GM12878 (cell line): ENCODE data around the gene FRMD5. TPM values are rescaled to one million over a fixed set of nuclear protein-coding genes. Genes with fewer than 3 reads are reported as not detected.

Source experiments
- ATAC-seq: fragments of 200-7000 bp; cut with Tn5 transposase; 3 replicates; pipeline ENCODE4 v1.9.1; 2020; ENCODE audit warnings: mild to moderate bottlenecking, moderate library complexity
- BruUV-seq: library from RNA; stranded (reverse); fragments of 400-500 nt; replicated peaks from 2 replicates; lab custom pipeline; 2021; lab: Mats Ljungman, UMichigan
- CTCF ChIA-PET: fragments of 300-600 bp; sonication (Branson Sonifier 250); formaldehyde crosslinking; extraction: SDS; loops from one replicate; lab custom pipeline; 2021; ENCODE audit warnings: inconsistent platforms; lab: Yijun Ruan, JAX
- POLR2A ChIA-PET: fragments of 350-600 bp; formaldehyde crosslinking; extraction: SDS; loops from one replicate; lab custom pipeline; 2021; ENCODE audit warnings: inconsistent platforms; lab: Charles Lee
- RAD21 ChIA-PET: fragments of 300-600 bp; sonication (Branson Sonifier 250); formaldehyde crosslinking; loops from one replicate; lab custom pipeline; 2023; ENCODE audit warnings: antibody characterized with exemption; ENCODE audit not compliant: unreplicated experiment; lab: Charles Lee
- SMC1A ChIA-PET: fragments of 300-600 bp; sonication (Branson Sonifier 250); formaldehyde crosslinking; loops from one replicate; lab custom pipeline; 2023; ENCODE audit not compliant: unreplicated experiment, uncharacterized antibody; lab: Charles Lee
- DNase-seq: peaks from one replicate; pipeline ENCODE4 v3.0.0-alpha.2; 2011; ENCODE audit warnings: low read depth, low spot score
- FAIRE-seq: peaks from 3 replicates; lab custom pipeline; 2011; peaks lifted over from hg19 to GRCh38; lab: Jason Lieb, UNC
- H2AFZ ChIP-seq: 2 replicates; pipeline ENCODE4 v1.6.0; 2011; ENCODE audit warnings: low read depth, low read length, control low read depth; ENCODE audit not compliant: control insufficient read depth
- H3K27ac ChIP-seq: 2 replicates; pipeline ENCODE4 v1.5.1; 2011; ENCODE audit warnings: control low read depth; ENCODE audit not compliant: control insufficient read depth, insufficient read depth
- H3K27me3 ChIP-seq, 2 experiments: replicated peaks in 1 of 2; 2 replicates each; pipeline versions ENCODE4 v1.6.0 to v1.6.1; 2011; ENCODE audit warnings: low read length in 1 of 2; ENCODE audit not compliant: control insufficient read depth in 2 of 2, insufficient read depth in 2 of 2
- H3K36me3 ChIP-seq, 2 experiments: 2 replicates each; pipeline ENCODE4 v1.5.1; 2011; ENCODE audit warnings: low read length in 1 of 2; ENCODE audit not compliant: control insufficient read depth in 2 of 2, insufficient read depth in 2 of 2
- H3K4me1 ChIP-seq: 2 replicates; pipeline ENCODE4 v1.6.1; 2011; ENCODE audit warnings: mild to moderate bottlenecking, low read length, moderate library complexity, mixed read lengths; ENCODE audit not compliant: control insufficient read depth, insufficient read depth
- H3K4me2 ChIP-seq: 2 replicates; pipeline ENCODE4 v1.6.0; 2011; ENCODE audit warnings: control low read depth; ENCODE audit not compliant: control insufficient read depth, insufficient read depth
- H3K4me3 ChIP-seq: fragments of 200-600 bp; sonication (generic); 2 replicates; pipeline ENCODE4 v1.5.1; 2016
- H3K79me2 ChIP-seq: 2 replicates; pipeline ENCODE4 v1.6.0; 2011; ENCODE audit warnings: low read length; ENCODE audit not compliant: control insufficient read depth, insufficient read depth
- H3K9ac ChIP-seq: 2 replicates; pipeline ENCODE4 v1.8.0; 2011; ENCODE audit warnings: low read length, control low read depth, mixed read lengths; ENCODE audit not compliant: control insufficient read depth, insufficient read depth
- H3K9me3 ChIP-seq: replicated peaks from 3 replicates; pipeline ENCODE4 v1.5.1; 2011; ENCODE audit warnings: mild to moderate bottlenecking, low read length; ENCODE audit not compliant: control insufficient read depth, insufficient read depth
- H4K20me1 ChIP-seq: 2 replicates; pipeline ENCODE4 v1.6.0; 2011; ENCODE audit not compliant: control insufficient read depth, insufficient read depth
- BHLHE40 ChIP-seq, 2 experiments: fragments of 450-650 bp in 1 of 2; IDR thresholded peaks; 2 replicates each; pipeline ENCODE4 v1.6.1; 2011 to 2017; ENCODE audit warnings: low read depth in 2 of 2, borderline replicate concordance in 1 of 2, improper control_type of control experiment in 1 of 2, low read length in 1 of 2, mild to moderate bottlenecking in 1 of 2
- CBX5 ChIP-seq: sonication (generic); IDR thresholded peaks from 2 replicates; pipeline ENCODE4 v1.6.1; 2016; ENCODE audit warnings: low read depth, moderate library complexity, mild to moderate bottlenecking, inconsistent platforms
- EZH2 ChIP-seq: IDR thresholded peaks from 2 replicates; pipeline ENCODE4 v1.6.1; 2012; ENCODE audit warnings: low read depth, mild to moderate bottlenecking, control low read depth, inconsistent platforms, low read length, borderline replicate concordance; ENCODE audit not compliant: control insufficient read depth
- FOS ChIP-seq: IDR thresholded peaks from 3 replicates; pipeline ENCODE4 v1.6.1; 2011; ENCODE audit warnings: borderline replicate concordance; ENCODE audit not compliant: insufficient read length; ENCODE audit errors: extremely low read depth
- IRF4 ChIP-seq: IDR thresholded peaks from 2 replicates; pipeline ENCODE4 v1.6.1; 2011; ENCODE audit warnings: low read depth, low read length
- LARP7 ChIP-seq: fragments of 450-650 bp; IDR thresholded peaks from 2 replicates; pipeline ENCODE4 v1.6.1; 2017; ENCODE audit warnings: mild to moderate bottlenecking
- MYC ChIP-seq: IDR thresholded peaks from 2 replicates; pipeline ENCODE4 v1.6.1; 2011; ENCODE audit warnings: mild to moderate bottlenecking, low read length, moderate library complexity, inconsistent platforms; ENCODE audit not compliant: insufficient read depth, insufficient replicate concordance, insufficient read length, severe bottlenecking
- PAX8 ChIP-seq: fragments of 450-650 bp; IDR thresholded peaks from 2 replicates; pipeline ENCODE4 v1.6.1; 2017; ENCODE audit warnings: mild to moderate bottlenecking, moderate library complexity
- RBBP5 ChIP-seq: fragments of 200-600 bp; sonication (generic); conservative IDR thresholded peaks from 2 replicates; pipeline ENCODE4 v1.6.1; 2016
- STAT1 ChIP-seq: fragments of 450-650 bp; conservative IDR thresholded peaks from 2 replicates; pipeline ENCODE4 v1.6.1; 2014; ENCODE audit warnings: antibody characterized with exemption, mild to moderate bottlenecking
- ZNF207 ChIP-seq: fragments of 450-650 bp; IDR thresholded peaks from 2 replicates; pipeline ENCODE4 v1.6.1; 2014; ENCODE audit warnings: antibody characterized with exemption, mild to moderate bottlenecking, borderline replicate concordance
- ZNF24 ChIP-seq: fragments of 450-650 bp; IDR thresholded peaks from 2 replicates; pipeline ENCODE4 v1.6.1; 2017; ENCODE audit warnings: antibody characterized with exemption, mild to moderate bottlenecking
- WGBS: methylation state at CpG from one replicate; pipeline ENCODE4 v1.1.6; 2016; ENCODE audit warnings: low lambda C conversion rate; ENCODE audit not compliant: insufficient replicate concordance, insufficient coverage; ENCODE audit errors: missing lambda C conversion rate; 5-methylcytosine and 5-hydroxymethylcytosine counted together
- in situ Hi-C: fragments of 300-500 bp; cut with MboI; formaldehyde crosslinking; loops from 9 replicates; pipeline ENCODE4 v1.14.3; 2018; ENCODE audit warnings: mixed read lengths
- intact Hi-C: fragments of 100-400 bp; cut with micrococcal nuclease; formaldehyde crosslinking; loops from one replicate; pipeline ENCODE4 v1.14.2; 2022; ENCODE audit not compliant: unreplicated experiment
- polyA plus RNA-seq, 11 experiments: library from polyadenylated mRNA; depleted of rRNA in 4 of 11; unstranded in 6 of 11; stranded (reverse) in 5 of 11; fragments of >200 nt; fragmentation: Nextera tagmentation in 4 of 11; fragmentation: Illumina TruSeq in 1 of 11; extraction: Ambion mirVana in 4 of 11; extraction: Trizol in 1 of 11; gene quantifications; 1 replicate in 1 of 11; 2 replicates in 10 of 11; pipeline versions ENCODE4 v1.2.1 to v1.2.3, GENCODE V29; 2011 to 2016; ENCODE audit warnings: inconsistent platforms in 2 of 11, missing spikeins in 2 of 11, low read depth in 1 of 11
- total RNA-seq, 4 experiments: library from RNA; depleted of rRNA in 3 of 4; stranded (reverse); fragments of >200 nt in 3 of 4; fragmentation: Illumina TruSeq in 1 of 4; extraction: Trizol in 1 of 4; gene quantifications; 2 replicates each; pipeline versions ENCODE4 v1.2.1 to v1.2.3, GENCODE V29; 2013 to 2021
- TF ChIP-seq, protein P1 (sequence below): fragments of 150-350 bp; IDR thresholded peaks from 2 replicates; pipeline ENCODE4 v1.6.1; 2014; ENCODE audit warnings: mild to moderate bottlenecking, low read depth, low read length
- TF ChIP-seq, protein P2 (sequence below): fragments of 450-650 bp; IDR thresholded peaks from 2 replicates; pipeline ENCODE4 v1.6.1; 2017; ENCODE audit warnings: mild to moderate bottlenecking, moderate library complexity

FRMD5 gene
- total and polyA plus RNA-seq, 10 of the 15 experiments (the other 5 are each of a cell fraction or from before 2014, with no cell fraction given), result 0.26 to 6.4 (median 0.68) TPM; not detected in 1

DNA sequence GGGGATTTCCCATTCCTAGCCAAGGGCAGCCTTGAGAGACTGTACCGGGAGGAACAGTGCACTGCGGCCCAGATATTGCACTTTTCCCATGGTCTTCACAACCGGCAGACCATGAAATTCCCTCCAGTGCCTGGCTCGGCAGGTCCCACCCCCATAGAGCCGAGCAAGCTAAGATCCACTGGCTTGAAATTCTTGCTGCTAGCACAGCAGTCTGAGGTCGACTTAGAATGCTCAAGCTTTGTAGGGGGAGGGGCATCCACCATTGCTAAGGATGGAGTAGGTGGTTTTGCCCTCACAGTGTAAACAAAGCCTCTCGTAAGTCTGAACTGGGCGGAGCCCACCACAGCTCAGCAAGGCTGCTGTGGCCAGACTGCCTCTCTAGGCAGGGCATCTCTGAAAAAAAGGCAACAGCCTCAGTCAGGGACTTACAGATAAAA, 156.3 kb downstream of the FRMD5 start:
- no peak for DNase-seq
- BruUV-seq, result no TSS peak
- Histone ChIP-seq H3K9ac (no peak overlapping the region), H3K4me2 (no peak overlapping the region), H4K20me1 (no peaks in the 10 kb centered on the region), H2AFZ (no peak overlapping the region), H3K4me1 (no peaks in the 10 kb centered on the region), H3K27ac (no peak overlapping the region), H3K27me3 (no peaks in the 10 kb centered on the region), H3K36me3 (no peaks in the 10 kb centered on the region), H3K79me2 (no peaks in the 10 kb centered on the region), H3K9me3 (no peaks in the 10 kb centered on the region; the same call in 2 of the 3 replicates), H3K4me3 (no peak overlapping the region)
- no peak for TF ChIP-seq RBBP5
- TF ChIP-seq IRF4, result no peak
- no peak for TF ChIP-seq LARP7
- no peak for TF ChIP-seq PAX8
- no peak for TF ChIP-seq STAT1
- TF ChIP-seq FOS, result no peak
- TF ChIP-seq, protein P1, sequence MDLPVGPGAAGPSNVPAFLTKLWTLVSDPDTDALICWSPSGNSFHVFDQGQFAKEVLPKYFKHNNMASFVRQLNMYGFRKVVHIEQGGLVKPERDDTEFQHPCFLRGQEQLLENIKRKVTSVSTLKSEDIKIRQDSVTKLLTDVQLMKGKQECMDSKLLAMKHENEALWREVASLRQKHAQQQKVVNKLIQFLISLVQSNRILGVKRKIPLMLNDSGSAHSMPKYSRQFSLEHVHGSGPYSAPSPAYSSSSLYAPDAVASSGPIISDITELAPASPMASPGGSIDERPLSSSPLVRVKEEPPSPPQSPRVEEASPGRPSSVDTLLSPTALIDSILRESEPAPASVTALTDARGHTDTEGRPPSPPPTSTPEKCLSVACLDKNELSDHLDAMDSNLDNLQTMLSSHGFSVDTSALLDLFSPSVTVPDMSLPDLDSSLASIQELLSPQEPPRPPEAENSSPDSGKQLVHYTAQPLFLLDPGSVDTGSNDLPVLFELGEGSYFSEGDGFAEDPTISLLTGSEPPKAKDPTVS, result no peak
- no peak for TF ChIP-seq ZNF207
- no peak for TF ChIP-seq CBX5
- TF ChIP-seq EZH2, result no peak
- TF ChIP-seq MYC, result no peak
- no peak for TF ChIP-seq BHLHE40 (IDR thresholded peaks at IDR 0.05; ENCODE audit: borderline replicate concordance in 1 of 2, low read depth in 2 of 2, low read length in 1 of 2)
- TF ChIP-seq ZNF24, result no peak
- TF ChIP-seq, protein P2, sequence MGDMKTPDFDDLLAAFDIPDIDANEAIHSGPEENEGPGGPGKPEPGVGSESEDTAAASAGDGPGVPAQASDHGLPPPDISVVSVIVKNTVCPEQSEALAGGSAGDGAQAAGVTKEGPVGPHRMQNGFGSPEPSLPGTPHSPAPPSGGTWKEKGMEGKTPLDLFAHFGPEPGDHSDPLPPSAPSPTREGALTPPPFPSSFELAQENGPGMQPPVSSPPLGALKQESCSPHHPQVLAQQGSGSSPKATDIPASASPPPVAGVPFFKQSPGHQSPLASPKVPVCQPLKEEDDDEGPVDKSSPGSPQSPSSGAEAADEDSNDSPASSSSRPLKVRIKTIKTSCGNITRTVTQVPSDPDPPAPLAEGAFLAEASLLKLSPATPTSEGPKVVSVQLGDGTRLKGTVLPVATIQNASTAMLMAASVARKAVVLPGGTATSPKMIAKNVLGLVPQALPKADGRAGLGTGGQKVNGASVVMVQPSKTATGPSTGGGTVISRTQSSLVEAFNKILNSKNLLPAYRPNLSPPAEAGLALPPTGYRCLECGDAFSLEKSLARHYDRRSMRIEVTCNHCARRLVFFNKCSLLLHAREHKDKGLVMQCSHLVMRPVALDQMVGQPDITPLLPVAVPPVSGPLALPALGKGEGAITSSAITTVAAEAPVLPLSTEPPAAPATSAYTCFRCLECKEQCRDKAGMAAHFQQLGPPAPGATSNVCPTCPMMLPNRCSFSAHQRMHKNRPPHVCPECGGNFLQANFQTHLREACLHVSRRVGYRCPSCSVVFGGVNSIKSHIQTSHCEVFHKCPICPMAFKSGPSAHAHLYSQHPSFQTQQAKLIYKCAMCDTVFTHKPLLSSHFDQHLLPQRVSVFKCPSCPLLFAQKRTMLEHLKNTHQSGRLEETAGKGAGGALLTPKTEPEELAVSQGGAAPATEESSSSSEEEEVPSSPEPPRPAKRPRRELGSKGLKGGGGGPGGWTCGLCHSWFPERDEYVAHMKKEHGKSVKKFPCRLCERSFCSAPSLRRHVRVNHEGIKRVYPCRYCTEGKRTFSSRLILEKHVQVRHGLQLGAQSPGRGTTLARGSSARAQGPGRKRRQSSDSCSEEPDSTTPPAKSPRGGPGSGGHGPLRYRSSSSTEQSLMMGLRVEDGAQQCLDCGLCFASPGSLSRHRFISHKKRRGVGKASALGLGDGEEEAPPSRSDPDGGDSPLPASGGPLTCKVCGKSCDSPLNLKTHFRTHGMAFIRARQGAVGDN, result no peak
- ATAC-seq, result no peak
- SMC1A ChIA-PET, result interaction anchor here (1.7 kb wide), 1 partner anchor 117 kb away, joined by 4 read pairs; no protein-coding TSS in a partner anchor
- in situ Hi-C loops (no loop called here), intact Hi-C loops (no loop called here)
- no peak for FAIRE-seq
- POLR2A ChIA-PET, result no interaction called here
- CTCF ChIA-PET, result no interaction called here
- 55% methylated on average over 8 of the region's 8 CpGs for WGBS
- RAD21 ChIA-PET, result no interaction called here
